Measurements from ENCODE around the gene WTAP. TPM values are rescaled to one million over a fixed set of nuclear protein-coding genes. Genes with fewer than 3 reads are reported as not detected.

WTAP gene
- total RNA-seq, 1 experiment from 2014 or later: 138 TPM

GRCh38 chr6:159769470-159769869 is 42.2 kb downstream of the WTAP start:
- Histone ChIP-seq H2BK20ac (ENCODE audit: low read depth, low read length, poor library complexity, severe bottlenecking) (no peak overlapping the region), H3K9me3 (ENCODE audit: control insufficient read depth, low read depth, low read length) (no peaks in the 10 kb centered on the region), H3K18ac (ENCODE audit: insufficient read length, low read depth, low read length) (no peak overlapping the region), H2BK15ac (ENCODE audit: low read depth, low read length) (no peak overlapping the region), H3K14ac (ENCODE audit: insufficient read depth, low read length) (no peak overlapping the region), H3K79me1 (ENCODE audit: insufficient read depth, low read depth, low read length, poor library complexity, severe bottlenecking) (no peaks in the 10 kb centered on the region), H2AFZ (ENCODE audit: low read length) (no peak overlapping the region), H4K8ac (replicated peaks; ENCODE audit: insufficient read length, low read depth, low read length) (no peak overlapping the region), H3K9ac (ENCODE audit: extremely low read depth, insufficient read length, low read length) (no peak overlapping the region), H3K4me2 (ENCODE audit: insufficient read depth, insufficient read length, low read length) (no peak overlapping the region), H3K4ac (ENCODE audit: low read depth, low read length) (no peak overlapping the region), H3K79me2 (ENCODE audit: insufficient read depth, low read length) (no peaks in the 10 kb centered on the region), H4K5ac (ENCODE audit: insufficient read length, low read depth, low read length) (no peak overlapping the region), H2BK5ac (ENCODE audit: insufficient read length, low read length) (no peak overlapping the region), H3K4me1 (ENCODE audit: insufficient read depth, low read length) (no peaks in the 10 kb centered on the region), H3K23ac (ENCODE audit: insufficient read length, low read depth, low read length) (no peak overlapping the region), H3K27ac (ENCODE audit: insufficient read length, low read depth, low read length) (no peak overlapping the region), H2BK120ac (ENCODE audit: low read depth, low read length, poor library complexity, severe bottlenecking) (no peak overlapping the region), H2AK5ac (ENCODE audit: insufficient read length, low read length) (no peak overlapping the region), H3K27me3 (ENCODE audit: insufficient read depth, low read length) (no peaks in the 10 kb centered on the region; the same call in 1 of the 2 replicates), H3T11ph (ENCODE audit: low read length) (no peak overlapping the region), H2BK12ac (ENCODE audit: insufficient read length, low read depth, low read length) (no peak overlapping the region), H4K91ac (ENCODE audit: insufficient read length, low read depth, low read length) (no peak overlapping the region), H3K23me2 (ENCODE audit: insufficient read length, low read depth, low read length, poor library complexity, severe bottlenecking) (no peaks in the 10 kb centered on the region), H3K56ac (ENCODE audit: insufficient read length, low read depth, low read length) (no peak overlapping the region), H4K20me1 (ENCODE audit: control insufficient read depth, insufficient read depth, insufficient read length) (no peaks in the 10 kb centered on the region)
- no peak for TF ChIP-seq CTCF (conservative IDR thresholded peaks at IDR 0.05)
- no peaks in the 10 kb centered on the region for H3K27me3 Mint-ChIP-seq (ENCODE audit: low read depth)
- DNase-seq: no peak
- H3K9me3 Mint-ChIP-seq: peaks cover 0 to 4% of the 10 kb centered on the region in 2 experiments; a peak in 1 of 5 replicates
- peaks cover 0 to 2% of the 10 kb centered on the region in 2 experiments; a peak in 1 of 4 replicates for H3K4me1 Mint-ChIP-seq
- H3K4me3 Mint-ChIP-seq: no peak overlapping the region
- peaks cover 68 to 94% (median 90%) of the 10 kb centered on the region in 3 experiments for H3K36me3 Mint-ChIP-seq (ENCODE audit: insufficient read depth in 1 of 3, low read depth in 3 of 3)
- H3K27ac Mint-ChIP-seq: no peak overlapping the region

All from H9 (cell line).